ENCODE data around the gene TAF1B.
"Not testable (repeated sequence)": the region's sequence is repeated elsewhere in the genome, so short reads cannot be mapped to it uniquely, and the experiment has no call there.

TAF1B gene

GRCh38 chr2:9912468-9912867, 69.2 kb downstream of the TAF1B start:
- Mint-ChIP-seq H3K9me3 (no peaks in the 10 kb centered on the region), H3K27me3 (ENCODE audit: low read depth) (no peaks in the 10 kb centered on the region), H3K27ac (no peak overlapping the region), H3K36me3 (ENCODE audit: low read depth) (peaks cover 51% of the 10 kb centered on the region), H3K4me1 (peaks cover 4% of the 10 kb centered on the region), H3K4me3 (no peak overlapping the region)
- no peak for TF ChIP-seq CTCF (IDR thresholded peaks at IDR 0.05; ENCODE audit: unreplicated experiment in 3 of 3)

- H3K36me3 Mint-ChIP-seq (ENCODE audit: low read depth) = peaks cover 44% of the 10 kb centered on the region
- H3K27me3 Mint-ChIP-seq (ENCODE audit: low read depth) = no peaks in the 10 kb centered on the region
- peaks cover 4% of the 10 kb centered on the region for H3K4me1 Mint-ChIP-seq
- TF ChIP-seq CTCF (IDR thresholded peaks at IDR 0.05; ENCODE audit: unreplicated experiment in 3 of 3) = no peak
- H3K4me3 Mint-ChIP-seq = no peak overlapping the region
- no peak overlapping the region for H3K27ac Mint-ChIP-seq
- no peaks in the 10 kb centered on the region for H3K9me3 Mint-ChIP-seq
These were observed 71.3 kb downstream of the TAF1B start for GRCh38 chr2:9914384-9915065.

- no peak overlapping the region for H3K27ac Mint-ChIP-seq
These were observed 75.0 kb downstream of the TAF1B start for GRCh38 chr2:9918275-9918674.

GRCh38 chr2:9919512-9919911, 76.2 kb downstream of the TAF1B start:
- no peaks in the 10 kb centered on the region for H3K4me1 Mint-ChIP-seq
- no peak for TF ChIP-seq CTCF (IDR thresholded peaks at IDR 0.05; ENCODE audit: unreplicated experiment in 3 of 3)

More at GRCh38 chr2:9918275-9918674, 75.0 kb downstream of the TAF1B start:
- Mint-ChIP-seq H3K4me1 (no peaks in the 10 kb centered on the region), H3K36me3 (ENCODE audit: low read depth) (peaks cover 46% of the 10 kb centered on the region), H3K9me3 (no peaks in the 10 kb centered on the region), H3K4me3 (no peak overlapping the region), H3K27me3 (ENCODE audit: low read depth) (no peaks in the 10 kb centered on the region)
- no peak for TF ChIP-seq CTCF (IDR thresholded peaks at IDR 0.05; ENCODE audit: unreplicated experiment in 3 of 3)

GRCh38 chr2:9927020-9927419, 83.7 kb downstream of the TAF1B start:
- peaks cover 74% of the 10 kb centered on the region for H3K36me3 Mint-ChIP-seq (ENCODE audit: low read depth)
- not testable (repeated sequence) for H3K27me3 Mint-ChIP-seq (ENCODE audit: low read depth)

More at GRCh38 chr2:9919512-9919911, 76.2 kb downstream of the TAF1B start:
- Mint-ChIP-seq H3K9me3 (no peaks in the 10 kb centered on the region), H3K36me3 (ENCODE audit: low read depth) (peaks cover 39% of the 10 kb centered on the region), H3K4me3 (no peak overlapping the region), H3K27me3 (ENCODE audit: low read depth) (no peaks in the 10 kb centered on the region), H3K27ac (no peak overlapping the region)

GRCh38 chr2:9937258-9937657, 94.0 kb downstream of the TAF1B start:
- TF ChIP-seq CTCF (IDR thresholded peaks at IDR 0.05; ENCODE audit: unreplicated experiment in 3 of 3) = no peak
- Mint-ChIP-seq H3K36me3 (ENCODE audit: low read depth) (peaks cover 30% of the 10 kb centered on the region), H3K9me3 (peaks cover 3% of the 10 kb centered on the region), H3K27me3 (ENCODE audit: low read depth) (peaks cover 7% of the 10 kb centered on the region), H3K4me3 (no peak overlapping the region), H3K4me1 (peaks cover 15% of the 10 kb centered on the region), H3K27ac (no peak overlapping the region)

More at GRCh38 chr2:9927020-9927419, 83.7 kb downstream of the TAF1B start:
- H3K4me1 Mint-ChIP-seq, H3K27ac Mint-ChIP-seq, H3K4me3 Mint-ChIP-seq: not testable (repeated sequence)
- peaks cover 11% of the 10 kb centered on the region for H3K9me3 Mint-ChIP-seq

Measured in nephron (organoid).